Stimulated activated CD4-positive, alpha-beta T cell treated with anti-CD3 and anti-CD28 coated beads, Interleukin-4, amount 100 ng/mL, for 4 hours (primary cell): ENCODE results near the gene ADAMTS8.
A peak's percentile ranks its signal among the peaks of the same experiment; 100 is the strongest.

Experiments
- DNase-seq, 2 experiments: peaks; one replicate each; pipeline ENCODE4 v3.0.0-alpha.2; 2020

ADAMTS8 gene

GRCh38 chr11:130436171-130436570, 7.8 kb upstream of the ADAMTS8 start:
- DNase-seq, result no peak

- DNase-seq, result no peak
Measured at GRCh38 chr11:130435671-130436070, 7.3 kb upstream of the ADAMTS8 start.

GRCh38 chr11:130434521-130435223, 6.3 kb upstream of the ADAMTS8 start:
- peak; percentile 51 to 55 for DNase-seq

GRCh38 chr11:130433357-130433756, 4.9 kb upstream of the ADAMTS8 start:
- no peak for DNase-seq

- no peak for DNase-seq
Measured at GRCh38 chr11:130431801-130432200, 3.4 kb upstream of the ADAMTS8 start.

- peak; percentile 48 to 60 for DNase-seq
Measured at GRCh38 chr11:130431331-130431773, 2.9 kb upstream of the ADAMTS8 start.

- DNase-seq, result no peak
Measured at GRCh38 chr11:130429983-130430382, 1.6 kb upstream of the ADAMTS8 start.

GRCh38 chr11:130429120-130429681, 792 bp upstream of the ADAMTS8 start:
- DNase-seq, result no peak

GRCh38 chr11:130427581-130428315, 661 bp downstream of the ADAMTS8 start:
- no peak for DNase-seq

GRCh38 chr11:130426837-130427341, 1.5 kb downstream of the ADAMTS8 start:
- DNase-seq, result no peak

GRCh38 chr11:130426223-130426836, 2.1 kb downstream of the ADAMTS8 start:
- no peak for DNase-seq

GRCh38 chr11:130425156-130425555, 3.3 kb downstream of the ADAMTS8 start:
- DNase-seq, result no peak

GRCh38 chr11:130424613-130425140, 3.7 kb downstream of the ADAMTS8 start:
- DNase-seq, result no peak

GRCh38 chr11:130423541-130424142, 4.8 kb downstream of the ADAMTS8 start:
- DNase-seq, result no peak

- DNase-seq, result no peak
Measured at GRCh38 chr11:130422251-130422995, 6.0 kb downstream of the ADAMTS8 start.

- DNase-seq, result no peak
Measured at GRCh38 chr11:130421697-130422096, 6.7 kb downstream of the ADAMTS8 start.

- no peak for DNase-seq
Measured at GRCh38 chr11:130421199-130421585, 7.2 kb downstream of the ADAMTS8 start.

- no peak for DNase-seq
Measured at GRCh38 chr11:130420478-130421198, 7.8 kb downstream of the ADAMTS8 start.

- no peak for DNase-seq
Measured at GRCh38 chr11:130418756-130419155, 9.7 kb downstream of the ADAMTS8 start.

GRCh38 chr11:130418210-130418609, 10.2 kb downstream of the ADAMTS8 start:
- DNase-seq, result no peak

GRCh38 chr11:130416906-130417305, 11.5 kb downstream of the ADAMTS8 start:
- DNase-seq, result no peak
